SK-N-MC (cell line): ENCODE measurements around the gene HAVCR1.

Experiments used
- EZH2 ChIP-seq: fragments of 200-600 bp; sonication (generic); IDR thresholded peaks from one replicate; pipeline ENCODE4 v1.6.1; 2017; ENCODE audit warnings: antibody characterized with exemption
- FOXP2 ChIP-seq: optimal IDR thresholded peaks from 2 replicates; pipeline ENCODE3; 2011; ENCODE audit warnings: mild to moderate bottlenecking, moderate library complexity; ENCODE audit not compliant: insufficient read depth; ENCODE audit errors: extremely low read length, control extremely low read depth
- POLR2AphosphoS5 ChIP-seq: IDR thresholded peaks from 2 replicates; pipeline ENCODE4 v1.6.1; 2012; ENCODE audit warnings: mild to moderate bottlenecking, low read depth, low read length, borderline replicate concordance

- TF ChIP-seq EZH2, result no peak
- TF ChIP-seq POLR2AphosphoS5, result no peak
- TF ChIP-seq FOXP2, result no peak
These were observed 1.2 kb downstream of the HAVCR1 start for GRCh38 chr5:157057459-157058370.
